Stimulated activated CD4-positive, alpha-beta T cell treated with anti-CD3 and anti-CD28 coated beads, Interleukin-12 subunit alpha, Interleukin-12 subunit beta, amount 100 ng/mL, for 48 hours (primary cell): ENCODE data around the gene PGC.

ENCODE experiments used
- DNase-seq, 3 donors: peaks; one replicate each; pipeline ENCODE4 v3.0.0-alpha.2; 2020; ENCODE audit warnings: low read depth in 2 of 3, low spot score in 1 of 3

The PGC gene

GRCh38 chr6:41748542-41748941, 1.3 kb upstream of the PGC start:
- DNase-seq = no peak

- DNase-seq = no peak
Measured at GRCh38 chr6:41748102-41748477, 893 bp upstream of the PGC start.

- no peak for DNase-seq
Measured at GRCh38 chr6:41746107-41746506, 1.1 kb downstream of the PGC start.

- no peak for DNase-seq
Measured at GRCh38 chr6:41744236-41744787, 2.9 kb downstream of the PGC start.

GRCh38 chr6:41743406-41744235, 3.6 kb downstream of the PGC start:
- DNase-seq = no peak

GRCh38 chr6:41741625-41742490, 5.3 kb downstream of the PGC start:
- DNase-seq = no peak

- no peak for DNase-seq
Measured at GRCh38 chr6:41740366-41741162, 6.6 kb downstream of the PGC start.

- DNase-seq = no peak
Measured at GRCh38 chr6:41739041-41739440, 8.2 kb downstream of the PGC start.

- DNase-seq = no peak
Measured at GRCh38 chr6:41737591-41738130, 9.5 kb downstream of the PGC start.

GRCh38 chr6:41736800-41737555, 10.2 kb downstream of the PGC start:
- no peak for DNase-seq

GRCh38 chr6:41736186-41736733, 10.9 kb downstream of the PGC start:
- no peak for DNase-seq

- DNase-seq = peak; percentile 87 to 94 (median 90)
Measured at GRCh38 chr6:41735427-41736185, 11.6 kb downstream of the PGC start, which contains the start of gene TFEB. Gene TFEB, minus strand, starts transcription at chr6:41735608. Its CDS starts 44,395 bp downstream, at chr6:41691213.

GRCh38 chr6:41734666-41735426, 12.4 kb downstream of the PGC start:
- DNase-seq = peak in 2 of 3 donors; percentile 34 to 56

- DNase-seq = peak in 1 of 3 donors; percentile 51
Measured at GRCh38 chr6:41733707-41734665, 13.2 kb downstream of the PGC start.

GRCh38 chr6:41733360-41733706, 13.9 kb downstream of the PGC start:
- DNase-seq = no peak

- DNase-seq = peak; percentile 11 to 39 (median 29)
Measured at GRCh38 chr6:41732591-41733359, 14.4 kb downstream of the PGC start.
